ENCODE data around the gene UNKL. TPM values are rescaled to one million over a fixed set of nuclear protein-coding genes. Genes with fewer than 3 reads are reported as not detected.

Gene UNKL
- total and polyA plus RNA-seq, 7 donors: 17.3 to 58.7 (median 32.6) TPM

GRCh38 chr16:1380195-1380594 is 34.3 kb downstream of the UNKL start:
- H3K27ac ChIP-seq: peak overlapping the region; percentile 98

GRCh38 chr16:1379304-1380076 is 35.0 kb downstream of the UNKL start:
- Histone ChIP-seq H3K27ac (peak overlapping the region; percentile 98), H3K36me3 (ENCODE audit: insufficient read depth in 1 of 2, low read depth in 1 of 2) (peaks cover 0 to 27% of the 10 kb centered on the region in 2 donors)

More at GRCh38 chr16:1380195-1380594, 34.3 kb downstream of the UNKL start:
- no peak for DNase-seq
- H3K4me1 ChIP-seq: peaks cover 10% of the 10 kb centered on the region
- 84 to 86% (median 85%) methylated on average over 10 of the region's 10 CpGs for WGBS, 3 donors
- no peak overlapping the region for H3K4me3 ChIP-seq
- ATAC-seq: no peak
- intact Hi-C loops (cut with DNase I): no loop called here
- no peak for TF ChIP-seq CTCF (IDR thresholded peaks at IDR 0.05)
- no peaks in the 10 kb centered on the region for H3K27me3 ChIP-seq (ENCODE audit: insufficient read depth in 3 of 3, low read length in 2 of 3)
- H3K36me3 ChIP-seq (ENCODE audit: insufficient read depth in 1 of 2, low read depth in 1 of 2): peaks cover 0 to 27% of the 10 kb centered on the region in 2 donors
- H3K9me3 ChIP-seq: no peaks in the 10 kb centered on the region

GRCh38 chr16:1378804-1379303 is 35.6 kb downstream of the UNKL start:
- peak; percentile 96 to 98 for DNase-seq
- peak; percentile 88 to 92 (median 90) for ATAC-seq
- H3K27me3 ChIP-seq (ENCODE audit: insufficient read depth in 3 of 3, low read length in 2 of 3): no peaks in the 10 kb centered on the region
- H3K4me1 ChIP-seq: peaks cover 10% of the 10 kb centered on the region
- peak overlapping the region; percentile 98 for H3K27ac ChIP-seq
- H3K36me3 ChIP-seq (ENCODE audit: insufficient read depth in 1 of 2, low read depth in 1 of 2): peaks cover 0 to 25% of the 10 kb centered on the region in 2 donors
- intact Hi-C loops (cut with DNase I): loop anchor here (5.0 kb wide), 2 partner anchors 33 to 328 kb away; partner anchors contain the start of genes MAPK8IP3 (in 1 of the 2) and UNKL (in 1 of the 2)
- no peak for TF ChIP-seq CTCF (IDR thresholded peaks at IDR 0.05)
- H3K4me3 ChIP-seq: peak overlapping the region; percentile 73
- no peaks in the 10 kb centered on the region for H3K9me3 ChIP-seq
- 1 to 5% (median 4%) methylated on average over 29 to 31 of the region's 31 CpGs for WGBS, 3 donors

More at GRCh38 chr16:1379304-1380076, 35.0 kb downstream of the UNKL start:
- peaks cover 10% of the 10 kb centered on the region for H3K4me1 ChIP-seq
- 9 to 13% (median 9%) methylated on average over 41 to 95 of the region's 95 CpGs for WGBS, 3 donors
- peak overlapping the region; percentile 73 for H3K4me3 ChIP-seq
- intact Hi-C loops (cut with DNase I): loop anchor here (5.0 kb wide), 2 partner anchors 33 to 328 kb away; partner anchors contain the start of genes MAPK8IP3 (in 1 of the 2) and UNKL (in 1 of the 2)
- H3K9me3 ChIP-seq: no peaks in the 10 kb centered on the region
- no peaks in the 10 kb centered on the region for H3K27me3 ChIP-seq (ENCODE audit: insufficient read depth in 3 of 3, low read length in 2 of 3)
- ATAC-seq: peak; percentile 77 to 79 (median 78)
- TF ChIP-seq CTCF (IDR thresholded peaks at IDR 0.05): no peak
- peak; percentile 78 to 84 for DNase-seq

- 63 to 86% (median 63%) methylated on average over 25 of the region's 25 CpGs for WGBS, 3 donors
- Histone ChIP-seq H3K36me3 (ENCODE audit: insufficient read depth in 1 of 2, low read depth in 1 of 2) (peaks cover 0 to 25% of the 10 kb centered on the region in 2 donors), H3K4me1 (peaks cover 10% of the 10 kb centered on the region), H3K9me3 (no peaks in the 10 kb centered on the region), H3K4me3 (peak overlapping the region; percentile 73), H3K27ac (peak overlapping the region; percentile 98), H3K27me3 (ENCODE audit: insufficient read depth in 3 of 3, low read length in 2 of 3) (no peaks in the 10 kb centered on the region)
- no peak for DNase-seq
- no peak for TF ChIP-seq CTCF (IDR thresholded peaks at IDR 0.05)
- ATAC-seq: peak in 2 of 4 donors; percentile 0 to 8
- intact Hi-C loops (cut with DNase I): loop anchor here (5.0 kb wide), 2 partner anchors 34 to 329 kb away; partner anchors contain the start of genes MAPK8IP3 (in 1 of the 2) and UNKL (in 1 of the 2)
Observed at GRCh38 chr16:1378087-1378803, 36.3 kb downstream of the UNKL start.

Measured in psoas muscle (tissue), 8 donors.